ENCODE data around the gene C3orf70. TPM values are rescaled to one million over a fixed set of nuclear protein-coding genes. Genes with fewer than 3 reads are reported as not detected.

C3orf70 gene
- polyA plus RNA-seq, 4 donors = 0.67 to 5.1 (median 2.9) TPM

DNA sequence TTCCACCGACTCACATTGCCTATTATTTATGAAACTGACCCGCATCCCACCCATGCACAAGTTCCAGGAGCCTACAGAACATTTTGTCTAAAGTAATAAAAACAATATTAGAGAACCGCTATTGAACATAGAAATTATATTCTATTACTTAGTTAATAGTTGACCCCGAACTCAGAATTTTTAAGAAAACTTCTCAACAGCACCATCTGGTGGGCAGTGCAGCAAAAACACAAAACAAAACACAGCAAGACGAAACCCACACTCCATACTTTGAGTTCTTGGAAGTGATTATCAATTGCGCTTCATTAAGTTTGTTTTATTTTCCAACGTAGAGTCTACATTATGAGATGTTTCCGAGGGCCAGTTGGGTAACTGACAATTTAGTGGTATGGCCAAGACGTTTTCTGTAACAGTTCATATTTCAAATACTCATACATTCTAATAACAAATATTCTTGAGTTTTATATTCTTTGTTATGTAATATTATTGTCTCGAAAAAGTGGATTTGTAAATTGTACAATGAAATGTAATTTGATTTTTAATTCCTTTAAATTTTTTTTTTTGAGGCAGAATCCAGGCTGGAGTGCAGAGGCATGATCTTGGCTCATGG lies 24.0 kb upstream of the C3orf70 start:
- peaks cover 0 to 13% (median 0%) of the 10 kb centered on the region in 3 donors for H3K4me1 ChIP-seq (ENCODE audit: control insufficient read depth in 3 of 3, insufficient read depth in 2 of 3, low read depth in 1 of 3, low read length in 2 of 3)
- H3K36me3 ChIP-seq (ENCODE audit: control insufficient read depth in 3 of 3, insufficient read depth in 2 of 3, low read depth in 1 of 3, low read length in 3 of 3) = no peaks in the 10 kb centered on the region
- H3K4me3 ChIP-seq (ENCODE audit: low read depth in 1 of 3, low read length in 3 of 3) = no peak overlapping the region
- FAIRE-seq = peak; percentile 5
- peak; percentile 68 to 77 for DNase-seq
- no peaks in the 10 kb centered on the region for H3K9me3 ChIP-seq (ENCODE audit: control insufficient read depth in 2 of 2, insufficient read depth in 1 of 2, low read depth in 1 of 2, low read length in 1 of 2)
- WGBS, 3 donors = 16 to 20% (median 17%) methylated on average over 10 of the region's 10 CpGs
- no peaks in the 10 kb centered on the region for H3K27me3 ChIP-seq (ENCODE audit: control insufficient read depth in 3 of 3, insufficient read depth in 3 of 3, low read length in 3 of 3)
- no peak overlapping the region for H3K27ac ChIP-seq (ENCODE audit: low read depth in 1 of 3, low read length in 2 of 3)

DNA sequence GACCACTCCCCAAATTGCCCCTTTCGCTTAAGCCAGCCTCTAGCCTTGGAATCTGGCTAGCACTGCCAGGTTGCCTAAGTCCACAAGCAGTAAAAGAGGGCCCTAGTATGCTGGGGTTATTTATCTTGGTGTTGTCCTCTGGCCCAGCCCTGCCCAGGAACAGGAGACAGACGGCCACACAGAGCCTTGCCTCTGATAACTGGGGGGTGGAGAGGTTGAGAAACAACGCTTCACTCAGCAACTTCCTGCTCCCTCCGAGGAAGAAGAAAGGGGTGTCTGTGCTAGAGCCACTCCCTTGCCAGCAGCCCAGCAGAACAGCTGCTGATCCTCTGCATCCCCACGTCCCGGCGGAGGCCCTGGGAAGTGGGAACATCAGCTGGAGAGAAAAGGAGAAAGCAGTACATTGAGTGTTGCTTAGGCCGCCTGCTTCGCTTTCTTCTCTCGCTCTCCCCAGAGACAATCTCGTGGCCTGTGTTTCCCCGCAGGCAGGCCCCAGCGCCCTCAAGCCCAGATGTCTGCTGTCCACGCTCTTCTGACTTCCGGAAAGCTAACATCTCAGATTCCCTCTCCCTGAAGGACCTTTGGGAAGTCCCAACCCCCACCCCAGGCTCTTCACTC lies 22.6 kb upstream of the C3orf70 start:
- no peak for FAIRE-seq

DNA sequence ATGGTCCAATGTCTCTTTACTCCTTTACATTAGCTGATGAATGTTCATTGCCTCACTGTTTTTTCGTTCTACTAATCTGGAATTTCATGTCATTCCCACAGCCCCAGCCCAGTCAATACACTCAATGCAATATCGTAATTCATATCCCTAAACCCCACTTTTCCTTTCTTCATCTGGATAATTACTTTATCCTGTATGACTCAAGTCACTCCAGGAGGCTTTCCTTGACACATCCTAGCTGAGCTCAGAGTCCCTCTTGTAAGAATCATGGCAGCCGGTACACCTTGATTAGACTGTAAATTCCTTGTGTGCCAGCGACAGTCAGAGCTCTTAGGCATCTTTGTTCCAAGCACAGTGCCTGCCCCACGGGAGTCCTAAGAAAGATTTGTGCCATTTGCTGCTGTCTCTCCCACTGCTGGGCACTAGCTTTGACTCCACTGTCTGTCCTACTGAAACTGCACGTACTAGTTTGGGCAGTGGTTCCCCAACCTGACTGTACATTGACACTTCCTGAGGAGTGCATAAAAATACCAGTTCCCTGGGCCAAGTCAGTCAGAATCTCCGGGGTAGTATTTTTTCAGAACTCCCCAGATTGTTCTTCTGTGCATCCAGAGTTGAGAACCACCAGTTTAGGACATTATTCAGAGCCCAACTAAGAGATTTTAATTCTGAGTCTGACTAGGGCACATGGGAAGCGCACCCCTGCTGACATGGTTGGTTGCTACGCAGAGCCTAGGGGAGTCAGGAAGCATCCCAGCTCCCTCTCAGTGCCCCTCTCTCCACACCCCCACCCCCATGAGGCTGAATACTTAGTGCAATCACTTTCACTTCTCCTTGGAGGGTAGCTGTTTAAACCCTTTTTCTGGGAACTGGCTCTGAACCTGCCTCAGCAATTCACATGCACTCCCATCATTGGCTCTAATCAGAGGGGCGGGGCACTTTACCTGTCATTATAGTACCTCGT lies 19.5 kb upstream of the C3orf70 start:
- Histone ChIP-seq H3K36me3 (ENCODE audit: control insufficient read depth in 3 of 3, insufficient read depth in 2 of 3, low read depth in 1 of 3, low read length in 3 of 3) (no peaks in the 10 kb centered on the region), H3K27me3 (ENCODE audit: control insufficient read depth in 3 of 3, insufficient read depth in 3 of 3, low read length in 3 of 3) (no peaks in the 10 kb centered on the region), H3K9me3 (ENCODE audit: control insufficient read depth in 2 of 2, insufficient read depth in 1 of 2, low read depth in 1 of 2, low read length in 1 of 2) (no peaks in the 10 kb centered on the region), H3K4me1 (ENCODE audit: control insufficient read depth in 3 of 3, insufficient read depth in 2 of 3, low read depth in 1 of 3, low read length in 2 of 3) (peaks cover 0 to 13% (median 0%) of the 10 kb centered on the region in 3 donors), H3K4me3 (ENCODE audit: low read depth in 1 of 3, low read length in 3 of 3) (no peak overlapping the region), H3K27ac (ENCODE audit: low read depth in 1 of 3, low read length in 2 of 3) (no peak overlapping the region)
- DNase-seq (peak; percentile 20 to 35), FAIRE-seq (no peak)
- WGBS, 3 donors = 72 to 80% (median 74%) methylated on average over 11 of the region's 11 CpGs

More for the DNA sequence above, 22.6 kb upstream of the C3orf70 start:
- peak; percentile 94 to 98 for DNase-seq
- Histone ChIP-seq H3K9me3 (ENCODE audit: control insufficient read depth in 2 of 2, insufficient read depth in 1 of 2, low read depth in 1 of 2, low read length in 1 of 2) (no peaks in the 10 kb centered on the region), H3K36me3 (ENCODE audit: control insufficient read depth in 3 of 3, insufficient read depth in 2 of 3, low read depth in 1 of 3, low read length in 3 of 3) (no peaks in the 10 kb centered on the region), H3K27me3 (ENCODE audit: control insufficient read depth in 3 of 3, insufficient read depth in 3 of 3, low read length in 3 of 3) (no peaks in the 10 kb centered on the region), H3K4me3 (ENCODE audit: low read depth in 1 of 3, low read length in 3 of 3) (peak overlapping the region in 2 of 3 donors; percentile 21 to 27), H3K4me1 (ENCODE audit: control insufficient read depth in 3 of 3, insufficient read depth in 2 of 3, low read depth in 1 of 3, low read length in 2 of 3) (peaks cover 0 to 13% (median 0%) of the 10 kb centered on the region in 3 donors), H3K27ac (ENCODE audit: low read depth in 1 of 3, low read length in 2 of 3) (peak overlapping the region; percentile 88 to 98 (median 94))
- WGBS, 3 donors = 15 to 29% (median 25%) methylated on average over 15 of the region's 15 CpGs

DNA sequence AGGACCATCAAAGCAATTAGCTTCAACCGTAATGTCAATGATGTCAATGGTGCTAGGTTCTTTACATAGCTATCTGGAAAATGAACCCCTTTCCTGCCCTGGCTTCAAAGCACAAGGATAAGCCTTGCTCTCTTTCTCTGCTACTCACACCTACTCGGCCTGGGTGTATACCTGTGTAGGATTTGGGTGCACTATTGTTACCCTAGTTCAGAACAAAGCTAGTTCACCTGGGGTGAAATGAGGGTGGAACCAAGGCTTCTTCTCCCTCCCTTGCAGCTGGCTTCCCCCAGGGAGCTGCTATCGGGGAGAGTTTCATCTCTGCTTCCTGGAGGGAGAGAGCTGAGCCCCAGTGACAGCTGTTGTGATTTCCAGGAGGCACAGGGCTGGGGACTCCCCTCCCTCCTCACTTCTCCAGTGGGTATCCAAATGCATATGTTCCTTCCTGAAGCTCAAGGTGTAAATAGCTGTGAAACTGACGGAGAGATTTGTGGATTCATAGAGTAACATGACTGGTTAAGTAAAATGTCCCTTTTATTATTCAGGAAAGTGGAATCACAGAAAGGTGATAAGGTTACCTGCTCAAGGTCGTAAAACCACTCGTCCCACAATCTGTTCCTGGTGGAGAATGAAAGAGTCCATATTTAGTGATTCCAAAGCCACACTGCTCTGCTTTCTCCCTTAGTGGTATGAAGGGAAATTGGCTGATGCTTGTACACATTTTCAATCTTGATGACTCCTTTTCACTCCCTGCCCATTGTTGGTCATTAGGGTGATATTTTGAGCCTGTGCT lies 11.8 kb upstream of the C3orf70 start:
- Histone ChIP-seq H3K27me3 (ENCODE audit: control insufficient read depth in 3 of 3, insufficient read depth in 3 of 3, low read length in 3 of 3) (no peaks in the 10 kb centered on the region), H3K9me3 (ENCODE audit: control insufficient read depth in 2 of 2, insufficient read depth in 1 of 2, low read depth in 1 of 2, low read length in 1 of 2) (no peaks in the 10 kb centered on the region), H3K36me3 (ENCODE audit: control insufficient read depth in 3 of 3, insufficient read depth in 2 of 3, low read depth in 1 of 3, low read length in 3 of 3) (no peaks in the 10 kb centered on the region), H3K4me1 (ENCODE audit: control insufficient read depth in 3 of 3, insufficient read depth in 2 of 3, low read depth in 1 of 3, low read length in 2 of 3) (peaks cover 0 to 9% (median 0%) of the 10 kb centered on the region in 3 donors), H3K27ac (ENCODE audit: low read depth in 1 of 3, low read length in 2 of 3) (peak overlapping the region in 1 of 3 donors; percentile 1), H3K4me3 (ENCODE audit: low read depth in 1 of 3, low read length in 3 of 3) (no peak overlapping the region)
- FAIRE-seq (no peak), DNase-seq (peak in 1 of 2 donors; percentile 41)
- 18 to 52% (median 25%) methylated on average over 6 of the region's 6 CpGs for WGBS, 3 donors

DNA sequence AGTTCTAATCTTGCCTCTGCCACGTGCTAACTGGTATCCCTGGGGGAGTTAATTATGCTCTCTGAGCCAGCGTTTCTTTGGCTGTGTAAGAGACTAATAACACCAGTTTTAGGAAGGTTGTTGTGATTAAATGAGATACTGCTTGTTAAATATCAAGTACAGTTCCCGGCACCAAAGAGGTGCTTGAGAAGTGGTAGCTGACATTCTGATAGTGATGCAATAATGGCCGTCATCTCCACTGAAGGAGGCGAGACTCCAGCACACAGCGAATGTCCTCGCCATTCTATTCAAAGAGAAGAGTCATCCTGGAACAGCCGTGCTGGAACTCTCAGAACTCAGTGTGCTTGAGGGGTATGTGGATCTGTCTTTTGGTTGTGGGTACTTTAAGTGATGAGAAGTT lies 9.8 kb upstream of the C3orf70 start:
- no peaks in the 10 kb centered on the region for H3K27me3 ChIP-seq (ENCODE audit: control insufficient read depth in 3 of 3, insufficient read depth in 3 of 3, low read length in 3 of 3)
- no peak overlapping the region for H3K27ac ChIP-seq (ENCODE audit: low read depth in 1 of 3, low read length in 2 of 3)
- DNase-seq (no peak), FAIRE-seq (no peak)
- WGBS, 3 donors = 89 to 90% (median 89%) methylated on average over 8 of the region's 8 CpGs
- H3K9me3 ChIP-seq (ENCODE audit: control insufficient read depth in 2 of 2, insufficient read depth in 1 of 2, low read depth in 1 of 2, low read length in 1 of 2) = no peaks in the 10 kb centered on the region
- peaks cover 0 to 9% (median 0%) of the 10 kb centered on the region in 3 donors for H3K4me1 ChIP-seq (ENCODE audit: control insufficient read depth in 3 of 3, insufficient read depth in 2 of 3, low read depth in 1 of 3, low read length in 2 of 3)
- no peak overlapping the region for H3K4me3 ChIP-seq (ENCODE audit: low read depth in 1 of 3, low read length in 3 of 3)
- H3K36me3 ChIP-seq (ENCODE audit: control insufficient read depth in 3 of 3, insufficient read depth in 2 of 3, low read depth in 1 of 3, low read length in 3 of 3) = no peaks in the 10 kb centered on the region

DNA sequence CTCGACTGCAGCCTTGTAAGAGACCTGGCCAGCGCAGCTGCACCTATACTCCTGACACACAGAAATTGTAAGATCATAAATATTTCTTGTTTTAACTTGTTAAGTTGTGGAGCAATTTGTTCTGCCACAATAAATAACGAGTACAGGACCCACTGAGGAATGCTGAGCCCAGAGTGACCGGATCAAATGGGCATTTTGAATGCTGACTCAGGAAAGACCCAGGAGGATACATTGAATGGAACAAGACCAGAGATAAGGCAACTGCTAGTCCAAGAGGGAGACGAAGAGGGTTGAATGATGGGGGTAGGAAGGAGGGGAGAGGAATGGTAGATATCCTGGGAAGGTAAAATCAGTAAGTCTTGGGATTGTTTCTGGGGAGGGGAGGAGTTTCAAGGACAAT lies 8.9 kb upstream of the C3orf70 start:
- H3K4me1 ChIP-seq (ENCODE audit: control insufficient read depth in 3 of 3, insufficient read depth in 2 of 3, low read depth in 1 of 3, low read length in 2 of 3) = peaks cover 0 to 9% (median 0%) of the 10 kb centered on the region in 3 donors
- no peaks in the 10 kb centered on the region for H3K27me3 ChIP-seq (ENCODE audit: control insufficient read depth in 3 of 3, insufficient read depth in 3 of 3, low read length in 3 of 3)
- no peaks in the 10 kb centered on the region for H3K36me3 ChIP-seq (ENCODE audit: control insufficient read depth in 3 of 3, insufficient read depth in 2 of 3, low read depth in 1 of 3, low read length in 3 of 3)
- no peaks in the 10 kb centered on the region for H3K9me3 ChIP-seq (ENCODE audit: control insufficient read depth in 2 of 2, insufficient read depth in 1 of 2, low read depth in 1 of 2, low read length in 1 of 2)
- H3K27ac ChIP-seq (ENCODE audit: low read depth in 1 of 3, low read length in 2 of 3) = no peak overlapping the region
- FAIRE-seq (no peak), DNase-seq (no peak)
- whole genome bisulfite sequencing, 3 donors = 81 to 87% (median 84%) methylated on average over 5 of the region's 5 CpGs
- no peak overlapping the region for H3K4me3 ChIP-seq (ENCODE audit: low read depth in 1 of 3, low read length in 3 of 3)

DNA sequence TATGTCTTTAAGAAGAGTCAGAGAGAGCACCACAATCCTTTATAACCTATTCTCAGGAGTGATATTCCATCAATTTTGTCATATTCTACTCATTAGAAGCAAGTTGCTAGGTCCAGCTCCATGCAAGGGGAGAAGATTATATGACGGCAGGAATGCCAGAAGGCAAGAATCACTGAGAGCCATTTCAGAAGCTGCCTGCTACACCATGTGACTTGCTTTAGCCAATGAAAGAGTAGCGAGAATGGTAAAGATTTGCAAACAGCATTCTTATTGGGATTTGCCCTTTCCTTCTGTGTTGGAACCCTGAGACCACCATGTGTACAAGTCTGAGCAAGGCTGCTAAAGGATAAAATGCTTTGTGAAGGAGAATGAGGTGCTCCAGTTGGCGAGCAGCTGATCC lies 4.5 kb upstream of the C3orf70 start:
- DNase-seq = no peak
- Histone ChIP-seq H3K27me3 (ENCODE audit: control insufficient read depth in 3 of 3, insufficient read depth in 3 of 3, low read length in 3 of 3) (no peaks in the 10 kb centered on the region), H3K27ac (ENCODE audit: low read depth in 1 of 3, low read length in 2 of 3) (no peak overlapping the region), H3K4me1 (ENCODE audit: control insufficient read depth in 3 of 3, insufficient read depth in 2 of 3, low read depth in 1 of 3, low read length in 2 of 3) (no peaks in the 10 kb centered on the region), H3K9me3 (ENCODE audit: control insufficient read depth in 2 of 2, insufficient read depth in 1 of 2, low read depth in 1 of 2, low read length in 1 of 2) (no peaks in the 10 kb centered on the region), H3K36me3 (ENCODE audit: control insufficient read depth in 3 of 3, insufficient read depth in 2 of 3, low read depth in 1 of 3, low read length in 3 of 3) (no peaks in the 10 kb centered on the region), H3K4me3 (ENCODE audit: low read depth in 1 of 3, low read length in 3 of 3) (no peak overlapping the region)
- no peak for FAIRE-seq
- whole genome bisulfite sequencing, 3 donors = 92 to 94% (median 92%) methylated on average over 3 of the region's 3 CpGs

DNA sequence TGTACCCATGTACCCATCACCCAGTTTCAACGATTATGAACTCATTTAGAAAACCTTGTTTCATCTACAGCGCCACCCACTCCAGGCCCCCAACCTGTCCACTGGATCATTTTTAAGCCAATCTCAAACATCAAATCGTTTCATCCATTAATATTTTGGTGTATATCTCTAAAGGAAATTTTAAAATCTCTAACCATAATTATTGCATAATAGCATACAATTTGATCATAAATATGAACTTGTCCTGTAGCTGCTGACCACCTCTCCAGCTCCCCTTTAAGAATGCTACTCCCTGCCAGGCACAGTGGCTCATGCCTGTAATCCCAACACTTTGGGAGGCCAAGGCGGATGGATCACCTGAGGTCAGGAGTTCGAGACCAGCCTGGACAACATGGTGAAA lies 2.8 kb upstream of the C3orf70 start:
- FAIRE-seq = no peak
- no peak for DNase-seq
- peaks cover 0 to 3% (median 0%) of the 10 kb centered on the region in 3 donors for H3K4me1 ChIP-seq (ENCODE audit: control insufficient read depth in 3 of 3, insufficient read depth in 2 of 3, low read depth in 1 of 3, low read length in 2 of 3)
- H3K4me3 ChIP-seq (ENCODE audit: low read depth in 1 of 3, low read length in 3 of 3) = no peak overlapping the region
- no peak overlapping the region for H3K27ac ChIP-seq (ENCODE audit: low read depth in 1 of 3, low read length in 2 of 3)
- peaks cover 0 to 6% (median 0%) of the 10 kb centered on the region in 3 donors for H3K27me3 ChIP-seq (ENCODE audit: control insufficient read depth in 3 of 3, insufficient read depth in 3 of 3, low read length in 3 of 3)
- no peaks in the 10 kb centered on the region for H3K9me3 ChIP-seq (ENCODE audit: control insufficient read depth in 2 of 2, insufficient read depth in 1 of 2, low read depth in 1 of 2, low read length in 1 of 2)
- WGBS, 3 donors = 87 to 95% (median 88%) methylated on average over 5 of the region's 5 CpGs
- H3K36me3 ChIP-seq (ENCODE audit: control insufficient read depth in 3 of 3, insufficient read depth in 2 of 3, low read depth in 1 of 3, low read length in 3 of 3) = no peaks in the 10 kb centered on the region

All from small intestine (tissue), 7 donors.